H1 (cell line): ENCODE data around the gene CLEC16A. TPM values are rescaled to one million over a fixed set of nuclear protein-coding genes. Genes with fewer than 3 reads are reported as not detected.

Experiments
- ATF3 ChIP-seq: IDR thresholded peaks from 2 replicates; pipeline ENCODE4 v1.6.1; 2011; ENCODE audit warnings: low read depth, mild to moderate bottlenecking, low read length; ENCODE audit not compliant: insufficient read depth
- BCL11A ChIP-seq, 2 experiments: IDR thresholded peaks; one replicate each; pipeline ENCODE4 v1.6.1; 2011; ENCODE audit warnings: low read depth in 2 of 2, low read length in 2 of 2, mild to moderate bottlenecking in 2 of 2
- E2F6 ChIP-seq: IDR thresholded peaks from 2 replicates; pipeline ENCODE4 v1.6.1; 2012; ENCODE audit warnings: inconsistent platforms
- GTF2F1 ChIP-seq: IDR thresholded peaks from 2 replicates; pipeline ENCODE4 v1.6.1; 2012; ENCODE audit warnings: low read depth, low read length, improper control_type of control experiment, borderline replicate concordance
- KDM5A ChIP-seq: fragments of 200-600 bp; IDR thresholded peaks from 2 replicates; pipeline ENCODE4 v1.7.1; 2012; ENCODE audit warnings: mild to moderate bottlenecking, low read length, inconsistent platforms, mixed read lengths
- PHF8 ChIP-seq: fragments of 200-600 bp; sonication (generic); conservative IDR thresholded peaks from 2 replicates; pipeline ENCODE4 v1.7.1; 2012; ENCODE audit warnings: low read depth, mild to moderate bottlenecking, inconsistent platforms, low read length, moderate library complexity
- RAD21 ChIP-seq, 2 experiments: IDR thresholded peaks in 1 of 2; conservative IDR thresholded peaks in 1 of 2; 2 replicates each; pipeline ENCODE4 v1.6.1; 2011; ENCODE audit warnings: low read depth in 2 of 2, low read length in 2 of 2, improper control_type of control experiment in 1 of 2, inconsistent platforms in 1 of 2, mild to moderate bottlenecking in 1 of 2, moderate library complexity in 1 of 2
- SP2 ChIP-seq: IDR thresholded peaks from 2 replicates; pipeline ENCODE4 v1.6.1; 2012; ENCODE audit warnings: mild to moderate bottlenecking, low read length, inconsistent platforms
- polyA plus RNA-seq, 7 experiments: library from polyadenylated mRNA; depleted of rRNA in 3 of 7; stranded (reverse) in 5 of 7; unstranded in 2 of 7; fragments of >200 nt in 5 of 7; fragments of 200-250 nt in 2 of 7; gene quantifications; 1 replicate in 5 of 7; 2 replicates in 1 of 7; 4 replicates in 1 of 7; pipeline versions ENCODE4 v1.2.1 to v1.2.3, GENCODE V29; 2011 to 2013; ENCODE audit warnings: missing spikeins in 2 of 7, mixed read lengths in 2 of 7
- total RNA-seq: library from RNA; stranded (reverse); fragmentation: NEBNext Ultra II Directional; extraction: Animal tissue kit (Norgen Biotek cat#: 25700); gene quantifications from 2 replicates; pipeline ENCODE4 v1.2.1, GENCODE V29; 2021

Gene CLEC16A
- total and polyA plus RNA-seq, 2 of the 8 experiments (the other 6 are each of a cell fraction or from before 2014, with no cell fraction given): 7.6 to 19.3 TPM

DNA sequence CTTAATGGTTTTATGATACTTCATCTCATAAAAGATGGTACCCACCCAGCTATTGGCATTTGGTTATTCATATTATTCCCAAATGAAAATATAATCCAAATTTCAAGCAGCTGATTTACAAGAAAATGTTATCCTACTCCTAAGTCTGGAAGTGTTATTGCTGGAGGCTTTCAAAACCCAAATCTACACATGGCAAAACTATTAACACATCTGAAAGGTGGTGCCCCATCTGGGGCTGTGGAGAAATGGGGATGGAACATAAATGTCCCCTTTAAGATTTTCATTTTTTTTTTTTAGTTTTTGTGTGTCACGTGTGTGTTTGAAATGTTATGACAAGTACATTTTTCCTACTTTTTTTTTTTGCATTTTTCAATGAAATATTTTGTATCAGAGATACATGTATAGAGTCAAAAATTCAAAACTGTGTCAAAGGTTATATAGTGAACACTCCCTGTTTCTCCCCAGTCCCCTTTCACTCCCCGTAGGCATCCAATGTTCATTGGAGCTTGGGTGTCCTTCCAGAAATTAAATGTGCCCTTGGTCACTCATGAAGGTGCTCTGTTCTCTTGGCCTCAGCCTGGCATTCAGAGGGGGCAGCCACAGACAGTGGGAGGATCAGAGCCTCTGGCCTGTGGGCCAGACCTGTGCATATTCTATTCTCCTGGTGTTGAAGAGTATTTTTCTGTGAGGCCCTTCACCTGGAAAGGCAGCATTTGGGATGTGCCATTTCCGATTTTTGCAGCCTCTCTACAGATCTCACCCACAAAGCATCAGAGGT, 79.1 kb downstream of the CLEC16A start (continued):
- TF ChIP-seq E2F6 (no peak), SP2 (no peak), KDM5A (no peak), RAD21 (IDR thresholded peaks at IDR 0.05 in 1 of 2, conservative IDR thresholded peaks at IDR 0.05 in 1 of 2; ENCODE audit: low read depth in 2 of 2, low read length in 2 of 2) (no peak), BCL11A (IDR thresholded peaks at IDR 0.05; ENCODE audit: low read depth in 2 of 2, low read length in 2 of 2) (no peak), GTF2F1 (no peak), PHF8 (no peak), ATF3 (no peak)
- TF ChIP-seq, all 59 proteins: peak for 0
